PC-9 (cell line): Measurements from ENCODE around the gene FBXL5. TPM values are rescaled to one million over a fixed set of nuclear protein-coding genes. Genes with fewer than 3 reads are reported as not detected.

Experiments used
- BruUV-seq: library from RNA; stranded (reverse); fragments of 400-500 nt; replicated peaks from 2 replicates; lab custom pipeline; 2021; lab: Mats Ljungman, UMichigan
- CTCF ChIA-PET: fragments of 300-600 bp; sonication (Branson Sonifier 250); formaldehyde crosslinking; loops from one replicate; lab custom pipeline; 2022; ENCODE audit warnings: antibody characterized with exemption; lab: Charles Lee
- POLR2A ChIA-PET: fragments of 300-600 bp; sonication (Branson Sonifier 250); formaldehyde crosslinking; loops from one replicate; lab custom pipeline; 2022; ENCODE audit warnings: antibody characterized with exemption; ENCODE audit not compliant: unreplicated experiment; lab: Charles Lee
- DNase-seq, 2 experiments: peaks; one replicate each; pipeline versions ENCODE4 v3.0.0 to v3.0.0-alpha.2; 2015 to 2022; ENCODE audit warnings: mixed read lengths in 1 of 2
- H2AFZ ChIP-seq: fragments of 200-600 bp; sonication (generic); 2 replicates; pipeline ENCODE4 v1.8.1; 2017; ENCODE audit warnings: antibody characterized with exemption
- H3F3A ChIP-seq: fragments of 200-600 bp; sonication (generic); 2 replicates; pipeline ENCODE4 v1.8.1; 2017; ENCODE audit warnings: antibody characterized with exemption, mild to moderate bottlenecking, low read depth; ENCODE audit not compliant: insufficient read depth
- H3K27ac ChIP-seq: fragments of 200-600 bp; sonication (generic); 2 replicates; pipeline ENCODE4 v1.6.1; 2016; ENCODE audit warnings: mixed run types
- H3K27me3 ChIP-seq: fragments of 200-600 bp; sonication (generic); 2 replicates; pipeline ENCODE4 v1.6.1; 2016; ENCODE audit warnings: low read depth, mixed run types; ENCODE audit not compliant: insufficient read depth
- H3K36me3 ChIP-seq: fragments of 200-600 bp; sonication (generic); 2 replicates; pipeline ENCODE4 v1.6.1; 2016; ENCODE audit warnings: low read depth, mixed run types
- H3K4me1 ChIP-seq: fragments of 200-600 bp; sonication (generic); replicated peaks from 2 replicates; pipeline ENCODE4 v1.6.1; 2016; ENCODE audit warnings: mixed run types; ENCODE audit not compliant: insufficient read depth
- H3K4me2 ChIP-seq: fragments of 200-600 bp; sonication (generic); 2 replicates; pipeline ENCODE4 v1.6.1; 2017; ENCODE audit warnings: mixed run types
- H3K4me3 ChIP-seq: fragments of 200-600 bp; sonication (generic); 2 replicates; pipeline ENCODE4 v1.6.1; 2016; ENCODE audit warnings: mixed run types
- H3K79me2 ChIP-seq: fragments of 200-600 bp; sonication (generic); 2 replicates; pipeline ENCODE4 v1.6.1; 2017; ENCODE audit warnings: low read depth, mixed run types
- H3K9me2 ChIP-seq: fragments of 200-600 bp; sonication (generic); 2 replicates; pipeline ENCODE4 v1.8.1; 2017; ENCODE audit warnings: mild to moderate bottlenecking; ENCODE audit not compliant: insufficient read depth
- H3K9me3 ChIP-seq: fragments of 200-600 bp; sonication (generic); 2 replicates; pipeline ENCODE4 v1.8.1; 2016; ENCODE audit warnings: low read depth; ENCODE audit not compliant: insufficient read depth
- H4K20me1 ChIP-seq: fragments of 200-600 bp; sonication (generic); 2 replicates; pipeline ENCODE4 v1.8.1; 2017; ENCODE audit not compliant: insufficient read depth
- EZH2 ChIP-seq: fragments of 200-600 bp; sonication (generic); IDR thresholded peaks from 2 replicates; pipeline ENCODE4 v1.8.0; 2017; ENCODE audit warnings: antibody characterized with exemption, low read depth
- intact Hi-C: fragments of 100-400 bp; cut with micrococcal nuclease; formaldehyde crosslinking; loops from one replicate; pipeline ENCODE4 v1.10.0; 2022; ENCODE audit not compliant: unreplicated experiment
- total RNA-seq: library from RNA; stranded (reverse); gene quantifications from 2 replicates; pipeline ENCODE4 v1.2.3, GENCODE V29; 2021
- TF ChIP-seq, protein P1 (sequence below): fragments of 200-600 bp; sonication (generic); conservative IDR thresholded peaks from 2 replicates; pipeline ENCODE4 v1.6.1; 2017; ENCODE audit warnings: mixed run types, antibody characterized with exemption, mild to moderate bottlenecking, moderate library complexity

Gene FBXL5
- total RNA-seq, 1 experiment from 2014 or later: 40.7 TPM

DNA sequence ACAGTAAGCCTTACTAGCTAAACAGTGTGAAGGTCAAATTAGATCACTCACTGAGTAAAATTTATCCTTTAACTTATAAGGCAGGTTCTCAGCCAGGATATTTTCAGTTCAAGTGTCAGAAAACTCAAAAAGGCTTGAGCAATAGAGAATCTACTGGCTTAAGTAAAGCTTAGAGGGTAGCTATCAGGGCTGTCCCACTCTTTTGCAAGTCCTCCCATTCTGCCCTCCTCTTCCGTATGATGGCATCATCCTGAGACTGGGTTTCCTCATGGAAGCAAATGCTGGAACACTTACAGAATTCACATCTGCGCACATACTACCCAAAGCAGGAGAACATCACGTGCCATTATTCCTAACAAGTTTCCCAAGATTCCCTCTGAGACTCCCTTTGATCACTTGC, 55.0 kb downstream of the FBXL5 start:
- intact Hi-C loops: no loop called here
- H3K27ac ChIP-seq: no peak overlapping the region

DNA sequence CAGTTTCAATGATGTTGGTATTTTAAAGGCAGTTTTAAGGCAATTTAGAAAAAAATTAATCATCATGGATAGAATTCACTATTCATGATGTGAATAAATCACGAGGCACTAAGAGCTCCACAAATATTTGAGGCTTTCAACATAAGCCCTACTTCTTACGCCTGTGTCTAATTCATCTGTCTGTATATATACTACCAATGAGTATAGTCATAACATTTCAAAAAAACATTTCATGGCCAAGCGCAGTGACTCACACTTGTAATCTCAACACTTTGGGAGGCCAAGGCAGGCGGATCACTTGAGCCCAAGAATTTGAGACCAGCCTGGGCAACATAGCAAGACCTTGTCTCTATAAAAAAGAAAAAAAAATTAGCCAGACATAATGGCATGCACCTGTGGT, 56.5 kb downstream of the FBXL5 start:
- Histone ChIP-seq H3K27me3 (no peaks in the 10 kb centered on the region), H3K79me2 (no peaks in the 10 kb centered on the region), H3F3A (no peaks in the 10 kb centered on the region), H3K4me2 (no peak overlapping the region), H3K36me3 (no peaks in the 10 kb centered on the region), H3K27ac (no peak overlapping the region), H3K9me2 (no peaks in the 10 kb centered on the region), H4K20me1 (no peaks in the 10 kb centered on the region), H2AFZ (no peak overlapping the region), H3K4me3 (no peak overlapping the region), H3K4me1 (no peaks in the 10 kb centered on the region), H3K9me3 (no peaks in the 10 kb centered on the region)
- CTCF ChIA-PET: no interaction called here
- TF ChIP-seq, protein P1, sequence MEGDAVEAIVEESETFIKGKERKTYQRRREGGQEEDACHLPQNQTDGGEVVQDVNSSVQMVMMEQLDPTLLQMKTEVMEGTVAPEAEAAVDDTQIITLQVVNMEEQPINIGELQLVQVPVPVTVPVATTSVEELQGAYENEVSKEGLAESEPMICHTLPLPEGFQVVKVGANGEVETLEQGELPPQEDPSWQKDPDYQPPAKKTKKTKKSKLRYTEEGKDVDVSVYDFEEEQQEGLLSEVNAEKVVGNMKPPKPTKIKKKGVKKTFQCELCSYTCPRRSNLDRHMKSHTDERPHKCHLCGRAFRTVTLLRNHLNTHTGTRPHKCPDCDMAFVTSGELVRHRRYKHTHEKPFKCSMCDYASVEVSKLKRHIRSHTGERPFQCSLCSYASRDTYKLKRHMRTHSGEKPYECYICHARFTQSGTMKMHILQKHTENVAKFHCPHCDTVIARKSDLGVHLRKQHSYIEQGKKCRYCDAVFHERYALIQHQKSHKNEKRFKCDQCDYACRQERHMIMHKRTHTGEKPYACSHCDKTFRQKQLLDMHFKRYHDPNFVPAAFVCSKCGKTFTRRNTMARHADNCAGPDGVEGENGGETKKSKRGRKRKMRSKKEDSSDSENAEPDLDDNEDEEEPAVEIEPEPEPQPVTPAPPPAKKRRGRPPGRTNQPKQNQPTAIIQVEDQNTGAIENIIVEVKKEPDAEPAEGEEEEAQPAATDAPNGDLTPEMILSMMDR: no peak
- no peak for TF ChIP-seq EZH2
- POLR2A ChIA-PET: no interaction called here
- BruUV-seq: no TSS peak
- no peak for DNase-seq
- intact Hi-C loops: no loop called here

More for the DNA sequence above, 55.0 kb downstream of the FBXL5 start:
- Histone ChIP-seq H3K4me3 (no peak overlapping the region), H3K27me3 (no peaks in the 10 kb centered on the region), H3K4me2 (no peak overlapping the region), H2AFZ (no peak overlapping the region), H3K9me3 (no peaks in the 10 kb centered on the region), H4K20me1 (no peaks in the 10 kb centered on the region), H3K9me2 (no peaks in the 10 kb centered on the region), H3F3A (no peaks in the 10 kb centered on the region), H3K79me2 (no peaks in the 10 kb centered on the region), H3K4me1 (no peaks in the 10 kb centered on the region), H3K36me3 (no peaks in the 10 kb centered on the region)
- DNase-seq: no peak
- ChIA-PET CTCF (no interaction called here), POLR2A (no interaction called here)
- no TSS peak for BruUV-seq
- TF ChIP-seq, protein P1: no peak
- TF ChIP-seq EZH2: no peak

- no peaks in the 10 kb centered on the region for H3F3A ChIP-seq
These were observed 62.4 kb downstream of the FBXL5 start for GRCh38 chr4:15592799-15593198.

More at GRCh38 chr4:15592799-15593198, 62.4 kb downstream of the FBXL5 start:
- no peaks in the 10 kb centered on the region for H3K9me3 ChIP-seq
- no peaks in the 10 kb centered on the region for H3K9me2 ChIP-seq
- TF ChIP-seq, protein P1: no peak
- TF ChIP-seq EZH2: no peak
- ChIA-PET CTCF (no interaction called here), POLR2A (no interaction called here)
- no peak overlapping the region for H3K27ac ChIP-seq
- intact Hi-C loops: no loop called here
- H3K4me1 ChIP-seq: no peaks in the 10 kb centered on the region
- no peaks in the 10 kb centered on the region for H4K20me1 ChIP-seq
- no peaks in the 10 kb centered on the region for H3K27me3 ChIP-seq
- no peak overlapping the region for H2AFZ ChIP-seq
- no peaks in the 10 kb centered on the region for H3K36me3 ChIP-seq
- no TSS peak for BruUV-seq
- no peaks in the 10 kb centered on the region for H3K79me2 ChIP-seq
- no peak overlapping the region for H3K4me2 ChIP-seq
- DNase-seq: no peak
- no peak overlapping the region for H3K4me3 ChIP-seq
